MG63 (cell line): ENCODE data around the gene SAMD5. TPM values are rescaled to one million over a fixed set of nuclear protein-coding genes. Genes with fewer than 3 reads are reported as not detected.
A peak's percentile ranks its signal among the peaks of the same experiment; 100 is the strongest.

Source experiments
- DNase-seq: peaks from one replicate; pipeline ENCODE4 v3.0.0-alpha.2; 2020
- H3K27me3 ChIP-seq: fragments of 250-450 bp; sonication (Bioruptor Pico); 2 replicates; pipeline ENCODE4 v1.5.1; 2020; ENCODE audit warnings: mild to moderate bottlenecking, moderate library complexity
- H3K36me3 ChIP-seq: fragments of 250-450 bp; sonication (Bioruptor Pico); 2 replicates; pipeline ENCODE4 v1.5.1; 2020; ENCODE audit warnings: mild to moderate bottlenecking, moderate library complexity
- H3K4me3 ChIP-seq: fragments of 250-450 bp; sonication (Bioruptor Pico); 2 replicates; pipeline ENCODE4 v1.5.1; 2020; ENCODE audit warnings: mild to moderate bottlenecking, moderate library complexity
- H3K9me3 ChIP-seq: fragments of 250-450 bp; sonication (Bioruptor Pico); 2 replicates; pipeline ENCODE4 v1.5.1; 2020; ENCODE audit warnings: mild to moderate bottlenecking, moderate library complexity
- total RNA-seq: library from RNA; depleted of rRNA; stranded (reverse); fragments of >200 nt; shearing (Covaris generic); gene quantifications from 2 replicates; pipeline ENCODE4 v1.2.3, GENCODE V29; 2014; ENCODE audit warnings: low replicate concordance

Gene SAMD5
- total RNA-seq, 1 experiment from 2014 or later, result 5.5 TPM

GRCh38 chr6:147548921-147549475, 40.5 kb downstream of the SAMD5 start:
- no peaks in the 10 kb centered on the region; the same call in none of the 2 replicates for H3K9me3 ChIP-seq
- peak; percentile 22 for DNase-seq
- peaks cover 13% of the 10 kb centered on the region for H3K36me3 ChIP-seq
- no peaks in the 10 kb centered on the region for H3K27me3 ChIP-seq
- H3K4me3 ChIP-seq, result no peak overlapping the region

DNA sequence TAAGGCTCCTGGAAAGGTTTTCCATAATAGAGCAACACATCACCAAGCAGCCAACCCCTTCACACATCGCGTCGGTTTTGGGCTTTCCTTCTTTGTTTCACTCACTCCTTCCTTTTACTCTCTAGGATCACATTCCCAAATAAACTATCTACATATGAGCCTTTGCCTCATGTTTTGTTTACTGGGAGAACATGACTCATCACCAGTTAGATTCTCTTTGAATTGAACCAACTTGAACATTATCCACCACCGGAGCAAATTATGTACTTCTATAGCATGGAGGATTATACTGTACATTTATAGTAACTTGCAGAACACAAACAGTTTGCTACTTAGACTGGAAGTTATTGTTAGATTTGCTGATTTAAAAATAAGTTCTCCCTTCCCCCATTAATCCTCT, 41.0 kb downstream of the SAMD5 start:
- no peak for DNase-seq
- Histone ChIP-seq H3K4me3 (no peak overlapping the region), H3K27me3 (no peaks in the 10 kb centered on the region), H3K36me3 (peaks cover 13% of the 10 kb centered on the region), H3K9me3 (no peaks in the 10 kb centered on the region; the same call in none of the 2 replicates)

GRCh38 chr6:147551976-147552375, 43.5 kb downstream of the SAMD5 start:
- no peak for DNase-seq
- no peaks in the 10 kb centered on the region for H3K27me3 ChIP-seq
- H3K9me3 ChIP-seq, result no peaks in the 10 kb centered on the region; the same call in 1 of the 2 replicates
- H3K36me3 ChIP-seq, result peaks cover 10% of the 10 kb centered on the region
- H3K4me3 ChIP-seq, result no peak overlapping the region

DNA sequence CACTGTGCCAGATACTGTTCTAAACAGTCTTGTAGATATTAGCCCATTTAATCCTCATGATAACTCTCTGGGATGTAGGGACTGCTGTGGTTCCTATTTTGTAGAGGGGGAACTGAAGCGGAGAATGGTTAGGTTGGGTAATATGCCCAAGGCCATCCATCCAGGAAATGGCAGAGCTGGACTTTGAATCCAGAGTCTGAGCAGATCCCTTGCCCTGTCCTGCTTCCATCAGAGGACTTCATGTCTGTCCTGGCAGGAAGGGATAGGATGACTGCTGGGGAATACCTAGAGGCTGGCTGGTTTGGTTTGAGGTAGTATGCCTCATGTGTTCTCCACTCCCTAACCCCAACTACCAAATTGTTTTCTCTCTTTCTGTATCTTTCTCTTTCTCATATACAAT, 44.6 kb downstream of the SAMD5 start:
- Histone ChIP-seq H3K27me3 (no peaks in the 10 kb centered on the region), H3K4me3 (no peak overlapping the region)
- no peak for DNase-seq

DNA sequence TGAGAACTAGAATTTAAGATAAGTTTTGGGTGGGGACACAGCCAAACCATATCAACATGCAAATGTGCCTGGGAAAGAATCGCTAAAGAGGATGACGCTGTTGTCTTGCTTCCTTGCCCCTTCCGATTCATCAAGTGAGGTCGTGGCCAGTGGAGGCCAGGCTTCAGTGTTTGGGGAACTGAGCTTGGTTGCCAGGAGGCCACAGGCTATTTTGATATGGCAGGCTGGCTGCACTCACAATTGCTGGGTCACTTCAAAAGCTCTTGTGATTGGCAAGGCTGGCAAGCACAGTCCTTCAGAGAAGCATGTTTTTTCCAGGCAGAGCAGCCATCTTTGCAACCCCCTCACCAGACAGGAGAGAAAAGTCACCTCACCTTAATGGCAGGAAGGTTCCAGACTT, 45.8 kb downstream of the SAMD5 start:
- Histone ChIP-seq H3K9me3 (no peaks in the 10 kb centered on the region), H3K36me3 (peaks cover 5% of the 10 kb centered on the region), H3K27me3 (no peaks in the 10 kb centered on the region), H3K4me3 (no peak overlapping the region)
- DNase-seq, result no peak

More for the DNA sequence above, 44.6 kb downstream of the SAMD5 start:
- Histone ChIP-seq H3K36me3 (peaks cover 10% of the 10 kb centered on the region), H3K9me3 (no peaks in the 10 kb centered on the region; the same call in 1 of the 2 replicates)

- Histone ChIP-seq H3K36me3 (peaks cover 3% of the 10 kb centered on the region; the same call in 1 of the 2 replicates), H3K9me3 (no peaks in the 10 kb centered on the region), H3K4me3 (no peak overlapping the region), H3K27me3 (no peaks in the 10 kb centered on the region)
- peak; percentile 59 for DNase-seq
These were observed 50.5 kb downstream of the SAMD5 start for GRCh38 chr6:147559006-147559405.

GRCh38 chr6:147560670-147561069, 52.2 kb downstream of the SAMD5 start:
- no peak for DNase-seq
- Histone ChIP-seq H3K4me3 (no peak overlapping the region), H3K9me3 (no peaks in the 10 kb centered on the region), H3K36me3 (peaks cover 3% of the 10 kb centered on the region), H3K27me3 (no peaks in the 10 kb centered on the region)

DNA sequence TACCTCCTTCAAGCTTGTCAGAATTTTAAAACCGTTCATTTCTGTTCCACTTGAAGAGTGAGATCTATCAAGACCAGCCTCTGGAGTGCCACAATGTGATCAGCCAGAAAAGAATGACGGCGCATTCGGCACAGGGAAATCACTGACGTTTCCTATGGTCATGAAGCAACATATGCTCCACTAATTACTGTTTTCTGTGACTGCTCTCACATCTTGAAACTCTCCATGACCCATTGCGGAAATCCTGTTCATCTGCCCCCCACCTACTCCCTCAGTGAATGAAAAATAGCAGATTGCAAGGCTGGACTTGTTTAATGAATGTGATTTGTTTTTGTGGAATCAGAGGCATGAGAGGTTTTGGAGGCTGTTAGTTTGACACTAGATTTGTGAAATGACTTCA, 53.2 kb downstream of the SAMD5 start:
- DNase-seq, result no peak
- no peak overlapping the region for H3K4me3 ChIP-seq
- H3K27me3 ChIP-seq, result no peaks in the 10 kb centered on the region
- peaks cover 3% of the 10 kb centered on the region for H3K36me3 ChIP-seq
- H3K9me3 ChIP-seq, result no peaks in the 10 kb centered on the region

DNA sequence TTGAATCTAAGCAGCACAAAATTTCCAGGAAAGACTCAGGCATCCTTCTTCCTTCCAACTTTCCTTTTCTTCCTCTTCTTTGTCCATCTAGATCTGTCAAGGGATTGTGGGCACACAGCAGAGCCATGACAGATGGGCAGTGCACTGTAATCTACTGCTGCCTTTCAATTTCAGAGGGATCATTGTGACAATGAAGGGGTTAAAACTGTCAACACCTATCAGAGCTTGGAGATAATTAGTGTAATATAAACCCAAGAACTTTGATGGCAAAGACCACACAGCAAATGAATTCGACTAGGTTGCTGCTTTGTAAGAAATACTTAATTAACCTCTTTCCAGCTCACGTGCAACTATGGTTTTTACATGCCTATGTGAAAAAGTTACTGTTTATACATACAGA, 55.0 kb downstream of the SAMD5 start:
- Histone ChIP-seq H3K36me3 (peaks cover 5% of the 10 kb centered on the region), H3K9me3 (no peaks in the 10 kb centered on the region), H3K27me3 (no peaks in the 10 kb centered on the region), H3K4me3 (no peak overlapping the region)
- no peak for DNase-seq

GRCh38 chr6:147564556-147564955, 56.1 kb downstream of the SAMD5 start:
- Histone ChIP-seq H3K4me3 (no peak overlapping the region), H3K27me3 (no peaks in the 10 kb centered on the region), H3K9me3 (no peaks in the 10 kb centered on the region), H3K36me3 (peaks cover 6% of the 10 kb centered on the region)
- no peak for DNase-seq

DNA sequence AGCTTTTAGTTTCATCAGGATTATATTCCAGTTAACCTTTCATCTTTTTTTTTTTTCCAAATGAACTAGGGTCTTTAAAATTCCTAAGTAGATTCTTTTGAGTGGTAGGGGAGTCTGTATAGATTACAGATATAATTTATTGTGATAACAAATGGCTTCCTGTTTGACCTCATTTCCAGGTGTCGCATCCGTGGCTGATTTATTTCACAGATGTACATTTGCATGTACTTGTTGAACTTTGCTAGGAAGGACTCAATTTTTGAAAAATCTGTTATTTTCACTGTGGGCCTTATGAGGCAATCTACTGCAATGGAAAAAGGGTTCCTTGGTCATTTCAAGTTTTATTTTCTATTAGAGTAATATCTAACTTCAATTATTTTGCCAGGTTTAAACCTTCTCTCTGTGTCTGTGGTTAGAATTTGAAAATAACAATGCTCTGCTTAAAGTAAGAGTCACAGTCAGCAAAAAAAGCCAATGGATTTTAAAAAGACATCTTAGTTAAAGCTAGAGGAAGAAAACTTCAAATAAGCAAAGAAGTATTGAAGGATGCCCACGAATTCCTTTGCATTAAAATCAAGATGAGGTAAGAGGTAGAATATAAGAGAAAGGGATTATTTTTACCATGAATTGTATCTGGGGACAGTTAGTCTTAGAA, 57.9 kb downstream of the SAMD5 start:
- Histone ChIP-seq H3K27me3 (no peaks in the 10 kb centered on the region), H3K36me3 (peaks cover 6% of the 10 kb centered on the region)

GRCh38 chr6:147567141-147567805, 58.8 kb downstream of the SAMD5 start:
- H3K9me3 ChIP-seq, result no peaks in the 10 kb centered on the region
- no peak overlapping the region for H3K4me3 ChIP-seq
- DNase-seq, result no peak
- H3K36me3 ChIP-seq, result peaks cover 6% of the 10 kb centered on the region
- no peaks in the 10 kb centered on the region for H3K27me3 ChIP-seq

More for the DNA sequence above, 57.9 kb downstream of the SAMD5 start:
- Histone ChIP-seq H3K4me3 (no peak overlapping the region), H3K9me3 (no peaks in the 10 kb centered on the region)
- no peak for DNase-seq

DNA sequence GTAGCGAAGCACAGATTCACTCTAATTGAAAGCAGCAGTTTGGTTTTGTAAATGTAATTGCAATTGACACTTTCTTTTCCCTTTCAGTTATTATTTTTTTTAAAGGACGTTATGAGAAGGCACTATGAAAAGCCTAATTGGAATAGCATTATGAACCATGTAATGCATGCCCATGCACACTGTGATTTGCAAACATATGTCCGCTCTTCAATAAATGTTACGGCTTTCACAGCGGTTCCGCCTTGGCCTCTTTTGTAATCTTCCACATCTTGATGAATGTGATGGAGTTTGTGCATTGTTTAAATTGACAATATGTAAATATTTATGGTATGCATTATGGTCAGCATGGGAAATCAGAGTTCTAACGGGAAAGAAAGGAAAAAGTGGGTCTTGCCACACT, 61.3 kb downstream of the SAMD5 start:
- no peak for DNase-seq
- Histone ChIP-seq H3K9me3 (no peaks in the 10 kb centered on the region), H3K4me3 (no peak overlapping the region), H3K27me3 (no peaks in the 10 kb centered on the region), H3K36me3 (peaks cover 3% of the 10 kb centered on the region)

GRCh38 chr6:147570681-147571080, 62.2 kb downstream of the SAMD5 start:
- H3K27me3 ChIP-seq, result no peaks in the 10 kb centered on the region
- no peak for DNase-seq
- H3K9me3 ChIP-seq, result no peaks in the 10 kb centered on the region
- peaks cover 3% of the 10 kb centered on the region for H3K36me3 ChIP-seq
- no peak overlapping the region for H3K4me3 ChIP-seq

DNA sequence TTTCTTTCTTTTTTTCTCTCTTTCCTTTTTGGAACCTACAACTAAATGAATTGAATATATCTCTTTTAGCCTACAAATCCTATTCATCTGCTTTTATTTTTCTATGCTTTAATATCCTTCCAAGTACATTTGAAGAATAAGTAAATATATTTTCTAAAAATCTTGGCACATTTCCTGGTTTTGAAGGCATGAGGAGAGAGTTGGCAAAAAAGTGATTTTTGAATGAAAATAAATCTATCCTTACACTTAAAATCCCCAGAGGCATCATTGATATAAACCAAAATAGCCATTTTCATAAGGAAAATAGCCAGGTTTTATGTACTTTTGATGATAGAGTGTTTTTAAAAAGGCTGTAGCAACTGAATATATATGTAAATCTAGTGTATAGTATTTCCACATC, 69.0 kb downstream of the SAMD5 start:
- no peaks in the 10 kb centered on the region for H3K27me3 ChIP-seq
- H3K36me3 ChIP-seq, result no peaks in the 10 kb centered on the region
- peaks cover 3% of the 10 kb centered on the region; the same call in 1 of the 2 replicates for H3K9me3 ChIP-seq
- H3K4me3 ChIP-seq, result no peak overlapping the region
- DNase-seq, result no peak

GRCh38 chr6:147578159-147578558, 69.7 kb downstream of the SAMD5 start:
- Histone ChIP-seq H3K9me3 (peaks cover 3% of the 10 kb centered on the region; the same call in 1 of the 2 replicates), H3K27me3 (no peaks in the 10 kb centered on the region), H3K36me3 (no peaks in the 10 kb centered on the region), H3K4me3 (no peak overlapping the region)
- DNase-seq, result no peak

- no peak for DNase-seq
- Histone ChIP-seq H3K4me3 (no peak overlapping the region), H3K27me3 (no peaks in the 10 kb centered on the region), H3K9me3 (peaks cover 3% of the 10 kb centered on the region; the same call in 1 of the 2 replicates), H3K36me3 (no peaks in the 10 kb centered on the region)
These were observed 70.4 kb downstream of the SAMD5 start for GRCh38 chr6:147578883-147579282.
